K562 (cell line): ENCODE results near the gene TMC4. TPM values are rescaled to one million over a fixed set of nuclear protein-coding genes. Genes with fewer than 3 reads are reported as not detected.

Source experiments
- BCOR ChIP-seq: fragments of 450-650 bp; IDR thresholded peaks from 2 replicates; pipeline ENCODE4 v1.6.1; 2016
- CAMTA2 ChIP-seq: fragments of 250-450 bp; sonication (Bioruptor Pico); conservative IDR thresholded peaks from 2 replicates; pipeline ENCODE4 v1.5.1; 2022
- CBX3 ChIP-seq, 2 experiments: IDR thresholded peaks; 1 replicate in 1 of 2; 2 replicates in 1 of 2; pipeline ENCODE4 v1.6.1; 2012; ENCODE audit warnings: inconsistent platforms in 2 of 2, low read length in 2 of 2, borderline replicate concordance in 1 of 2, control low read depth in 1 of 2
- DPF2 ChIP-seq: fragments of 450-650 bp; IDR thresholded peaks from 2 replicates; pipeline ENCODE4 v1.6.1; 2016
- FUS ChIP-seq: fragments of 200-400 bp; formaldehyde crosslinking; optimal IDR thresholded peaks from 2 replicates; pipeline ENCODE3; 2017; ENCODE audit warnings: low read depth, low read length
- GTF2A2 ChIP-seq: IDR thresholded peaks from 2 replicates; pipeline ENCODE4 v1.6.1; 2016; ENCODE audit warnings: mild to moderate bottlenecking, missing genetic modification characterization, missing compliant biosample characterization
- HMGN3 ChIP-seq: IDR thresholded peaks from 2 replicates; pipeline ENCODE4 v1.6.1; 2011; ENCODE audit warnings: borderline replicate concordance, low read depth, mild to moderate bottlenecking, mixed read lengths, low read length; ENCODE audit not compliant: insufficient read length; ENCODE audit errors: extremely low read depth
- MXI1 ChIP-seq: IDR thresholded peaks from 2 replicates; pipeline ENCODE4 v1.6.1; 2011; ENCODE audit warnings: low read depth, mild to moderate bottlenecking, improper control_type of control experiment, low read length
- PHF20 ChIP-seq: fragments of 450-650 bp; IDR thresholded peaks from 2 replicates; pipeline ENCODE4 v1.6.1; 2018; ENCODE audit not compliant: partially characterized antibody
- RBM39 ChIP-seq: fragments of 200-400 bp; formaldehyde crosslinking; optimal IDR thresholded peaks from 2 replicates; pipeline ENCODE3; 2018; ENCODE audit warnings: low read depth, low read length
- RFX1 ChIP-seq: fragments of 450-650 bp; IDR thresholded peaks from 2 replicates; pipeline ENCODE4 v1.6.1; 2016; ENCODE audit warnings: mild to moderate bottlenecking, moderate library complexity
- SMAD2 ChIP-seq: fragments of 150-350 bp; IDR thresholded peaks from 2 replicates; pipeline ENCODE4 v1.6.1; 2014; ENCODE audit warnings: low read depth, mild to moderate bottlenecking, low read length
- STAG1 ChIP-seq: sonication (generic); formaldehyde crosslinking; IDR thresholded peaks from 2 replicates; pipeline ENCODE4 v1.5.0; 2020; ENCODE audit warnings: missing genetic modification reagents, borderline replicate concordance
- TEAD4 ChIP-seq, 2 experiments: sonication (generic) in 1 of 2; formaldehyde crosslinking in 1 of 2; IDR thresholded peaks; 2 replicates each; pipeline versions ENCODE4 v1.6.1 to v1.8.0; 2012 to 2022; ENCODE audit warnings: borderline replicate concordance in 1 of 2, inconsistent platforms in 1 of 2, low read length in 1 of 2, mild to moderate bottlenecking in 1 of 2, missing genetic modification reagents in 1 of 2
- ZFX ChIP-seq: sonication (generic); formaldehyde crosslinking; IDR thresholded peaks from 2 replicates; pipeline ENCODE4 v1.8.0; 2022; ENCODE audit warnings: mild to moderate bottlenecking, missing genetic modification reagents, moderate library complexity
- ZNF239 ChIP-seq: fragments of 250-450 bp; sonication (Bioruptor Pico); IDR thresholded peaks from 2 replicates; pipeline ENCODE4 v1.4.0; 2020; ENCODE audit warnings: mild to moderate bottlenecking
- ZNF311 ChIP-seq: fragments of 250-450 bp; sonication (Bioruptor Pico); IDR thresholded peaks from 2 replicates; pipeline ENCODE4 v1.4.0; 2020; ENCODE audit warnings: mild to moderate bottlenecking, moderate library complexity
- ZNF583 ChIP-seq: fragments of 250-450 bp; sonication (Bioruptor Pico); IDR thresholded peaks from 2 replicates; pipeline ENCODE4 v1.4.0; 2020
- polyA plus RNA-seq, 8 experiments: library from polyadenylated mRNA; depleted of rRNA in 4 of 8; stranded (reverse) in 5 of 8; unstranded in 3 of 8; fragments of >200 nt; fragmentation: Nextera tagmentation in 2 of 8; fragmentation: Illumina TruSeq in 1 of 8; extraction: Ambion mirVana in 2 of 8; extraction: Trizol in 1 of 8; gene quantifications; 2 replicates each; pipeline versions ENCODE4 v1.2.1 to v1.2.3, GENCODE V29; 2011 to 2014; ENCODE audit warnings: inconsistent platforms in 1 of 8, missing spikeins in 1 of 8
- total RNA-seq, 7 experiments: library from RNA; depleted of rRNA in 6 of 7; stranded (reverse); fragments of >200 nt in 6 of 7; fragmentation: Illumina TruSeq in 2 of 7; extraction: Trizol in 2 of 7; gene quantifications; 2 replicates each; pipeline versions ENCODE4 v1.2.1 to v1.2.3, GENCODE V29; 2011 to 2021; ENCODE audit warnings: low replicate concordance in 1 of 7
- TF ChIP-seq, protein P1 (sequence below): fragments of 450-650 bp; formaldehyde crosslinking; conservative IDR thresholded peaks from 2 replicates; pipeline ENCODE4 v1.4.0; 2022; ENCODE audit warnings: mild to moderate bottlenecking, missing genetic modification characterization
- TF ChIP-seq, protein P2 (sequence below): sonication (generic); formaldehyde crosslinking; IDR thresholded peaks from 2 replicates; pipeline ENCODE4 v1.8.0; 2022; ENCODE audit warnings: missing genetic modification reagents, mild to moderate bottlenecking, borderline replicate concordance
- TF ChIP-seq, protein P3 (sequence below): sonication (generic); formaldehyde crosslinking; IDR thresholded peaks from 2 replicates; pipeline ENCODE4 v1.8.1; 2023; ENCODE audit warnings: missing genetic modification reagents, mild to moderate bottlenecking, borderline replicate concordance
- TF ChIP-seq, protein P4 (sequence below): IDR thresholded peaks from 3 replicates; pipeline ENCODE4 v1.6.1; 2011; ENCODE audit warnings: borderline replicate concordance, mild to moderate bottlenecking; ENCODE audit not compliant: insufficient read length, insufficient read depth

TMC4 gene
- total and polyA plus RNA-seq, 9 of the 15 experiments (the other 6 are each of a cell fraction or from before 2014, with no cell fraction given): 0.12 to 0.79 (median 0.36) TPM; not detected in 2

DNA sequence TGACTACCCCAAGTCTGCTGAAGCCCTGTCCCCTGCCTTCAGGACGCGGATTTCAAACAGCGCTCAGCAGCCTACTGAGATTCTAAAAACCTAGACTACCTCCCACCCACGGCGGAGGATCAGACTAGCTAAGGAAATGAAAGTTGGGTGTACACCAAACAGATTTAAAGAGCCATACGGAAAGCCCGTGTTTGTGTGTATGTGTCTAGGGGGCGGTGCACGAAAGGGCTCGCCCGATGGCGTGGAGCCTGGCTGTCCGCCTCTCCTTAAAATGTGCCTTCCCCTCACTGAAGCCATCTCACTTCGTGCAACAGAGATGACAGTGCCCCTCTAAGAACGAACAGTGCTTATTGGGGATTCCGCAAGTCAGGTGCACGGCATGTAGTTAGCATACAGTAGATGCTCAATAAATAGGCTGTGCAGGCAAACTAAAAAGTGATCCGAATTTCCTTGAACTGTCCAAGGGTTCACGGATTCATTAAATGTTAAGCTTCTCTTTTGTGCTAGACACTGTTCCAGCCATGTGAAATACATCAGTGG is 14.1 kb downstream of the TMC4 start (continued):
- TF ChIP-seq, protein P1, sequence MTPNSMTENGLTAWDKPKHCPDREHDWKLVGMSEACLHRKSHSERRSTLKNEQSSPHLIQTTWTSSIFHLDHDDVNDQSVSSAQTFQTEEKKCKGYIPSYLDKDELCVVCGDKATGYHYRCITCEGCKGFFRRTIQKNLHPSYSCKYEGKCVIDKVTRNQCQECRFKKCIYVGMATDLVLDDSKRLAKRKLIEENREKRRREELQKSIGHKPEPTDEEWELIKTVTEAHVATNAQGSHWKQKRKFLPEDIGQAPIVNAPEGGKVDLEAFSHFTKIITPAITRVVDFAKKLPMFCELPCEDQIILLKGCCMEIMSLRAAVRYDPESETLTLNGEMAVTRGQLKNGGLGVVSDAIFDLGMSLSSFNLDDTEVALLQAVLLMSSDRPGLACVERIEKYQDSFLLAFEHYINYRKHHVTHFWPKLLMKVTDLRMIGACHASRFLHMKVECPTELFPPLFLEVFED: 0 out of 2 replicates have a peak, but pooled peaks have one; percentile 19
- TF ChIP-seq, protein P2, sequence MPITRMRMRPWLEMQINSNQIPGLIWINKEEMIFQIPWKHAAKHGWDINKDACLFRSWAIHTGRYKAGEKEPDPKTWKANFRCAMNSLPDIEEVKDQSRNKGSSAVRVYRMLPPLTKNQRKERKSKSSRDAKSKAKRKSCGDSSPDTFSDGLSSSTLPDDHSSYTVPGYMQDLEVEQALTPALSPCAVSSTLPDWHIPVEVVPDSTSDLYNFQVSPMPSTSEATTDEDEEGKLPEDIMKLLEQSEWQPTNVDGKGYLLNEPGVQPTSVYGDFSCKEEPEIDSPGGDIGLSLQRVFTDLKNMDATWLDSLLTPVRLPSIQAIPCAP (CRISPR knock-in tag): no peak
- TF ChIP-seq, protein P3, sequence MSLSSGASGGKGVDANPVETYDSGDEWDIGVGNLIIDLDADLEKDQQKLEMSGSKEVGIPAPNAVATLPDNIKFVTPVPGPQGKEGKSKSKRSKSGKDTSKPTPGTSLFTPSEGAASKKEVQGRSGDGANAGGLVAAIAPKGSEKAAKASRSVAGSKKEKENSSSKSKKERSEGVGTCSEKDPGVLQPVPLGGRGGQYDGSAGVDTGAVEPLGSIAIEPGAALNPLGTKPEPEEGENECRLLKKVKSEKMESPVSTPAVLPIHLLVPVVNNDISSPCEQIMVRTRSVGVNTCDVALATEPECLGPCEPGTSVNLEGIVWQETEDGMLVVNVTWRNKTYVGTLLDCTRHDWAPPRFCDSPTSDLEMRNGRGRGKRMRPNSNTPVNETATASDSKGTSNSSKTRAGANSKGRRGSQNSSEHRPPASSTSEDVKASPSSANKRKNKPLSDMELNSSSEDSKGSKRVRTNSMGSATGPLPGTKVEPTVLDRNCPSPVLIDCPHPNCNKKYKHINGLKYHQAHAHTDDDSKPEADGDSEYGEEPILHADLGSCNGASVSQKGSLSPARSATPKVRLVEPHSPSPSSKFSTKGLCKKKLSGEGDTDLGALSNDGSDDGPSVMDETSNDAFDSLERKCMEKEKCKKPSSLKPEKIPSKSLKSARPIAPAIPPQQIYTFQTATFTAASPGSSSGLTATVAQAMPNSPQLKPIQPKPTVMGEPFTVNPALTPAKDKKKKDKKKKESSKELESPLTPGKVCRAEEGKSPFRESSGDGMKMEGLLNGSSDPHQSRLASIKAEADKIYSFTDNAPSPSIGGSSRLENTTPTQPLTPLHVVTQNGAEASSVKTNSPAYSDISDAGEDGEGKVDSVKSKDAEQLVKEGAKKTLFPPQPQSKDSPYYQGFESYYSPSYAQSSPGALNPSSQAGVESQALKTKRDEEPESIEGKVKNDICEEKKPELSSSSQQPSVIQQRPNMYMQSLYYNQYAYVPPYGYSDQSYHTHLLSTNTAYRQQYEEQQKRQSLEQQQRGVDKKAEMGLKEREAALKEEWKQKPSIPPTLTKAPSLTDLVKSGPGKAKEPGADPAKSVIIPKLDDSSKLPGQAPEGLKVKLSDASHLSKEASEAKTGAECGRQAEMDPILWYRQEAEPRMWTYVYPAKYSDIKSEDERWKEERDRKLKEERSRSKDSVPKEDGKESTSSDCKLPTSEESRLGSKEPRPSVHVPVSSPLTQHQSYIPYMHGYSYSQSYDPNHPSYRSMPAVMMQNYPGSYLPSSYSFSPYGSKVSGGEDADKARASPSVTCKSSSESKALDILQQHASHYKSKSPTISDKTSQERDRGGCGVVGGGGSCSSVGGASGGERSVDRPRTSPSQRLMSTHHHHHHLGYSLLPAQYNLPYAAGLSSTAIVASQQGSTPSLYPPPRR (CRISPR knock-in tag): no peak
- TF ChIP-seq PHF20 (no peak), MXI1 (peak; percentile 51; the same call in 1 of the 2 replicates), DPF2 (0 out of 2 replicates have a peak, but pooled peaks have one; percentile 38), ZNF239 (CRISPR knock-in tag) (no peak), ZFX (CRISPR knock-in tag) (no peak), TEAD4 (IDR thresholded peaks at IDR 0.05; ENCODE audit: low read length) (peak; percentile 24; the same call in 1 of the 2 replicates), TEAD4 (CRISPR knock-in tag; IDR thresholded peaks at IDR 0.05; ENCODE audit: borderline replicate concordance) (no peak), CBX3 (IDR thresholded peaks at IDR 0.05; ENCODE audit: borderline replicate concordance in 1 of 2, low read length in 2 of 2) (no peak), FUS (no peak), HMGN3 (no peak), RBM39 (peak; percentile 76), SMAD2 (no peak), BCOR (peak; percentile 52; the same call in 1 of the 2 replicates), STAG1 (CRISPR knock-in tag) (no peak), GTF2A2 (no peak), ZNF311 (CRISPR knock-in tag) (no peak), CAMTA2 (no peak), ZNF583 (CRISPR knock-in tag) (no peak), RFX1 (no peak)
- TF ChIP-seq, protein P4, sequence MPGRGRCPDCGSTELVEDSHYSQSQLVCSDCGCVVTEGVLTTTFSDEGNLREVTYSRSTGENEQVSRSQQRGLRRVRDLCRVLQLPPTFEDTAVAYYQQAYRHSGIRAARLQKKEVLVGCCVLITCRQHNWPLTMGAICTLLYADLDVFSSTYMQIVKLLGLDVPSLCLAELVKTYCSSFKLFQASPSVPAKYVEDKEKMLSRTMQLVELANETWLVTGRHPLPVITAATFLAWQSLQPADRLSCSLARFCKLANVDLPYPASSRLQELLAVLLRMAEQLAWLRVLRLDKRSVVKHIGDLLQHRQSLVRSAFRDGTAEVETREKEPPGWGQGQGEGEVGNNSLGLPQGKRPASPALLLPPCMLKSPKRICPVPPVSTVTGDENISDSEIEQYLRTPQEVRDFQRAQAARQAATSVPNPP: no peak
